IMR-90 (cell line): ENCODE data around the gene PRKCB. TPM values are rescaled to one million over a fixed set of nuclear protein-coding genes. Genes with fewer than 3 reads are reported as not detected.

ENCODE experiments used
- ATAC-seq: fragments of 200-7000 bp; cut with Tn5 transposase; 2 replicates; pipeline ENCODE4 v1.9.1; 2020; ENCODE audit warnings: low read depth, mild to moderate bottlenecking, moderate library complexity
- BruUV-seq: library from RNA; stranded (reverse); fragments of 400-500 nt; replicated peaks from 2 replicates; lab custom pipeline; 2021; lab: Mats Ljungman, UMichigan
- CTCF ChIA-PET: fragments of 300-600 bp; formaldehyde crosslinking; extraction: SDS; loops from one replicate; lab custom pipeline; 2021; ENCODE audit warnings: antibody characterized with exemption; lab: Yijun Ruan, JAX
- POLR2A ChIA-PET: fragments of 300-600 bp; sonication (Branson Sonifier 250); formaldehyde crosslinking; loops from one replicate; lab custom pipeline; 2022; ENCODE audit warnings: antibody characterized with exemption; ENCODE audit not compliant: unreplicated experiment; lab: Charles Lee
- DNase-seq: peaks from one replicate; pipeline ENCODE4 v3.0.0; 2013
- H2AFZ ChIP-seq: replicated peaks from 2 replicates; pipeline ENCODE3; 2013; ENCODE audit warnings: low read length, mild to moderate bottlenecking; ENCODE audit not compliant: poor library complexity
- H2AK5ac ChIP-seq: 2 replicates; pipeline ENCODE4 v1.6.1; 2013; ENCODE audit warnings: low read depth, low read length, inconsistent platforms
- H2AK9ac ChIP-seq: replicated peaks from 2 replicates; pipeline ENCODE3; 2013; ENCODE audit warnings: mild to moderate bottlenecking, low read depth, low read length, moderate library complexity; ENCODE audit not compliant: poor library complexity
- H2BK120ac ChIP-seq: 2 replicates; pipeline ENCODE4 v1.6.1; 2013; ENCODE audit warnings: low read depth, low read length, inconsistent platforms
- H2BK15ac ChIP-seq: 3 replicates; pipeline ENCODE4 v1.6.1; 2013; ENCODE audit warnings: low read depth, low read length, inconsistent platforms
- H2BK20ac ChIP-seq: 2 replicates; pipeline ENCODE4 v1.6.1; 2013; ENCODE audit warnings: low read depth, mild to moderate bottlenecking, inconsistent platforms, low read length, moderate library complexity
- H2BK5ac ChIP-seq: 2 replicates; pipeline ENCODE4 v1.6.1; 2013; ENCODE audit warnings: mild to moderate bottlenecking, low read depth, low read length, inconsistent platforms; ENCODE audit not compliant: poor library complexity, severe bottlenecking
- H3K14ac ChIP-seq: replicated peaks from 2 replicates; pipeline ENCODE4 v1.6.1; 2013; ENCODE audit warnings: low read depth, low read length, inconsistent platforms
- H3K18ac ChIP-seq: 2 replicates; pipeline ENCODE4 v1.6.1; 2013; ENCODE audit warnings: low read depth, low read length, control low read depth
- H3K23ac ChIP-seq: 2 replicates; pipeline ENCODE4 v1.6.1; 2013; ENCODE audit warnings: low read depth, low read length, inconsistent platforms
- H3K27ac ChIP-seq: 2 replicates; pipeline ENCODE4 v1.5.1; 2013; ENCODE audit warnings: mild to moderate bottlenecking, control low read depth, low read length; ENCODE audit not compliant: insufficient read depth
- H3K27me3 ChIP-seq: 2 replicates; pipeline ENCODE4 v1.6.1; 2013; ENCODE audit warnings: low read length; ENCODE audit not compliant: control insufficient read depth, insufficient read depth
- H3K36me3 ChIP-seq: 2 replicates; pipeline ENCODE4 v1.6.1; 2013; ENCODE audit warnings: low read length, mixed read lengths; ENCODE audit not compliant: control insufficient read depth, insufficient read depth
- H3K4ac ChIP-seq: 2 replicates; pipeline ENCODE4 v1.6.1; 2013; ENCODE audit warnings: low read depth, low read length, inconsistent platforms
- H3K4me1 ChIP-seq: 2 replicates; pipeline ENCODE4 v1.6.1; 2013; ENCODE audit warnings: low read length, mixed read lengths; ENCODE audit not compliant: control insufficient read depth, insufficient read depth
- H3K4me2 ChIP-seq: 2 replicates; pipeline ENCODE4 v1.6.1; 2013; ENCODE audit warnings: low read depth, mild to moderate bottlenecking, control low read depth, low read length, moderate library complexity
- H3K4me3 ChIP-seq: 2 replicates; pipeline ENCODE4 v1.5.1; 2013; ENCODE audit warnings: low read depth, mild to moderate bottlenecking, control low read depth, low read length, moderate library complexity; ENCODE audit not compliant: insufficient read depth
- H3K56ac ChIP-seq: 2 replicates; pipeline ENCODE4 v1.6.1; 2013; ENCODE audit warnings: low read length, inconsistent platforms; ENCODE audit not compliant: insufficient read depth; ENCODE audit errors: extremely low read depth
- H3K79me1 ChIP-seq, 2 experiments: 2 replicates each; pipeline ENCODE4 v1.6.1; 2013; ENCODE audit warnings: low read length in 2 of 2, inconsistent platforms in 1 of 2, low read depth in 1 of 2
- H3K9ac ChIP-seq: 2 replicates; pipeline ENCODE4 v1.6.1; 2013; ENCODE audit warnings: low read depth, low read length, control low read depth
- H3K9me1 ChIP-seq: 2 replicates; pipeline ENCODE4 v1.6.1; 2013; ENCODE audit warnings: low read length, inconsistent platforms; ENCODE audit not compliant: insufficient read depth
- H3K9me3 ChIP-seq: 2 replicates; pipeline ENCODE4 v1.6.1; 2013; ENCODE audit warnings: low read length; ENCODE audit not compliant: control insufficient read depth, insufficient read depth
- H4K20me1 ChIP-seq: 2 replicates; pipeline ENCODE4 v1.6.1; 2013; ENCODE audit warnings: low read length, inconsistent platforms; ENCODE audit not compliant: insufficient read depth
- H4K5ac ChIP-seq: 2 replicates; pipeline ENCODE4 v1.6.1; 2013; ENCODE audit warnings: mild to moderate bottlenecking, low read depth, low read length, control low read depth
- H4K8ac ChIP-seq, 2 experiments: 2 replicates each; pipeline ENCODE4 v1.6.1; 2013; ENCODE audit warnings: low read depth in 2 of 2, low read length in 2 of 2, control low read depth in 1 of 2, inconsistent platforms in 1 of 2
- H4K91ac ChIP-seq: 2 replicates; pipeline ENCODE4 v1.6.1; 2013; ENCODE audit warnings: low read depth, low read length, inconsistent platforms; ENCODE audit not compliant: insufficient read depth
- CHD1 ChIP-seq: IDR thresholded peaks from 2 replicates; pipeline ENCODE4 v1.6.1; 2012; ENCODE audit warnings: low read depth, low read length, improper control_type of control experiment
- MXI1 ChIP-seq: IDR thresholded peaks from 2 replicates; pipeline ENCODE4 v1.6.1; 2012; ENCODE audit warnings: low read depth, mild to moderate bottlenecking, low read length, moderate library complexity, borderline replicate concordance
- NFE2L2 ChIP-seq: fragments of 150-350 bp; IDR thresholded peaks from 2 replicates; pipeline ENCODE4 v1.6.1; 2016; ENCODE audit warnings: low read depth, mild to moderate bottlenecking, low read length
- RAD21 ChIP-seq: IDR thresholded peaks from 2 replicates; pipeline ENCODE4 v1.6.1; 2012; ENCODE audit warnings: low read length, improper control_type of control experiment
- SMC3 ChIP-seq: fragments of 150-350 bp; IDR thresholded peaks from 2 replicates; pipeline ENCODE4 v1.6.1; 2016; ENCODE audit warnings: low read depth, mild to moderate bottlenecking, antibody characterized with exemption, low read length, moderate library complexity
- WGBS, 2 experiments: methylation state at CpG; one replicate each; pipeline versions ENCODE4 v1.1.5 to v1.1.7; 2013; ENCODE audit warnings: missing lambda C conversion rate in 2 of 2; ENCODE audit not compliant: insufficient read length in 1 of 2; ENCODE audit errors: extremely low coverage in 2 of 2; 5-methylcytosine and 5-hydroxymethylcytosine counted together
- dilution Hi-C: fragments of 300-500 bp; cut with HindIII; formaldehyde crosslinking; loops from one replicate; pipeline ENCODE4 v1.14.3; 2018; ENCODE audit warnings: low sequenced_read_pairs; ENCODE audit not compliant: unreplicated experiment
- in situ Hi-C: fragments of 300-500 bp; cut with MboI; formaldehyde crosslinking; loops from 3 replicates; pipeline ENCODE4 v1.14.3; 2019; ENCODE audit warnings: low sequenced_read_pairs, inconsistent platforms, mixed read lengths
- intact Hi-C: fragments of 100-400 bp; cut with micrococcal nuclease; formaldehyde crosslinking; loops from 2 replicates; pipeline ENCODE4 v1.10.0; 2022
- polyA plus RNA-seq, 3 experiments: library from polyadenylated mRNA; depleted of rRNA; stranded (reverse); fragments of >200 nt; gene quantifications; 2 replicates each; pipeline ENCODE4 v1.2.3, GENCODE V29; 2012; ENCODE audit warnings: low replicate concordance in 1 of 3
- total RNA-seq: library from RNA; depleted of rRNA; stranded (reverse); fragments of >200 nt; gene quantifications from 2 replicates; pipeline ENCODE4 v1.2.3, GENCODE V29; 2012
- TF ChIP-seq, protein P1 (sequence below): conservative IDR thresholded peaks from 2 replicates; pipeline ENCODE4 v1.5.1; 2012; ENCODE audit warnings: mild to moderate bottlenecking, low read depth, low read length, improper control_type of control experiment

Gene PRKCB
- total and polyA plus RNA-seq, 2 of the 4 experiments (the other 2 are of a cell fraction): under 0.01 TPM; not detected in 1

GRCh38 chr16:23801378-23801777 lies 34.4 kb upstream of the PRKCB start:
- Histone ChIP-seq H2BK5ac (no peak overlapping the region), H3K9me1 (no peaks in the 10 kb centered on the region), H2BK15ac (no peak overlapping the region), H3K27me3 (no peaks in the 10 kb centered on the region), H3K79me1 (no peaks in the 10 kb centered on the region), H4K91ac (no peak overlapping the region), H3K27ac (no peak overlapping the region), H3K4me1 (no peaks in the 10 kb centered on the region), H3K23ac (no peak overlapping the region), H2BK120ac (no peak overlapping the region), H2AK9ac (no peak overlapping the region), H2BK20ac (no peak overlapping the region), H2AFZ (no peak overlapping the region), H3K56ac (no peak overlapping the region), H2AK5ac (no peak overlapping the region), H4K5ac (no peak overlapping the region), H4K20me1 (no peaks in the 10 kb centered on the region), H3K9ac (no peak overlapping the region), H3K4me2 (no peak overlapping the region), H3K9me3 (no peaks in the 10 kb centered on the region), H3K36me3 (no peaks in the 10 kb centered on the region), H3K14ac (no peak overlapping the region), H3K18ac (no peak overlapping the region), H4K8ac (no peak overlapping the region), H3K4me3 (no peak overlapping the region), H3K4ac (no peak overlapping the region)
- peak; percentile 68 for TF ChIP-seq RAD21
- no peak for TF ChIP-seq MXI1
- no peak for TF ChIP-seq CHD1
- TF ChIP-seq SMC3: peak; percentile 78
- TF ChIP-seq, protein P1, sequence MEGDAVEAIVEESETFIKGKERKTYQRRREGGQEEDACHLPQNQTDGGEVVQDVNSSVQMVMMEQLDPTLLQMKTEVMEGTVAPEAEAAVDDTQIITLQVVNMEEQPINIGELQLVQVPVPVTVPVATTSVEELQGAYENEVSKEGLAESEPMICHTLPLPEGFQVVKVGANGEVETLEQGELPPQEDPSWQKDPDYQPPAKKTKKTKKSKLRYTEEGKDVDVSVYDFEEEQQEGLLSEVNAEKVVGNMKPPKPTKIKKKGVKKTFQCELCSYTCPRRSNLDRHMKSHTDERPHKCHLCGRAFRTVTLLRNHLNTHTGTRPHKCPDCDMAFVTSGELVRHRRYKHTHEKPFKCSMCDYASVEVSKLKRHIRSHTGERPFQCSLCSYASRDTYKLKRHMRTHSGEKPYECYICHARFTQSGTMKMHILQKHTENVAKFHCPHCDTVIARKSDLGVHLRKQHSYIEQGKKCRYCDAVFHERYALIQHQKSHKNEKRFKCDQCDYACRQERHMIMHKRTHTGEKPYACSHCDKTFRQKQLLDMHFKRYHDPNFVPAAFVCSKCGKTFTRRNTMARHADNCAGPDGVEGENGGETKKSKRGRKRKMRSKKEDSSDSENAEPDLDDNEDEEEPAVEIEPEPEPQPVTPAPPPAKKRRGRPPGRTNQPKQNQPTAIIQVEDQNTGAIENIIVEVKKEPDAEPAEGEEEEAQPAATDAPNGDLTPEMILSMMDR: peak; percentile 72
- TF ChIP-seq NFE2L2: no peak
- dilution Hi-C loops: no loop called here
- no TSS peak for BruUV-seq
- WGBS, 2 experiments: 0% methylated on average over 1 of the region's 5 CpGs; no CpG with 5 or more reads in 1 of the 2 experiments
- intact Hi-C loops: loop anchor here (1.0 kb wide), 3 partner anchors 209 to 703 kb away; no protein-coding TSS in a partner anchor
- peak; percentile 51 for DNase-seq
- ChIA-PET CTCF (interaction anchor here (1.2 kb wide), 1 partner anchor 14 kb away, joined by 3 read pairs; no protein-coding TSS in a partner anchor), POLR2A (no interaction called here)
- ATAC-seq: peak; percentile 92
- in situ Hi-C loops: loop anchor here (10.0 kb wide), 2 partner anchors 213 to 703 kb away; no protein-coding TSS in a partner anchor
